ENCODE results near the gene ZNF175. TPM values are rescaled to one million over a fixed set of nuclear protein-coding genes. Genes with fewer than 3 reads are reported as not detected.

ZNF175 gene
- total RNA-seq, 1 donor from 2014 or later: 7.3 TPM

GRCh38 chr19:51586103-51586728 lies 15.1 kb downstream of the ZNF175 start:
- DNase-seq: no peak
- Histone ChIP-seq H3K4me3 (no peak overlapping the region), H3K4me1 (no peaks in the 10 kb centered on the region), H3K27ac (replicated peaks) (no peak overlapping the region), H3K9me3 (replicated peaks) (peaks cover 34% of the 10 kb centered on the region), H3K36me3 (peaks cover 74% of the 10 kb centered on the region), H3K27me3 (ENCODE audit: low read depth) (no peaks in the 10 kb centered on the region)
- intact Hi-C loops (cut with micrococcal nuclease): no loop called here
- TF ChIP-seq CTCF (IDR thresholded peaks at IDR 0.05; ENCODE audit: borderline replicate concordance): no peak

GRCh38 chr19:51586799-51587198 lies 15.7 kb downstream of the ZNF175 start:
- no peak overlapping the region for H3K4me3 ChIP-seq
- no peaks in the 10 kb centered on the region for H3K27me3 ChIP-seq (ENCODE audit: low read depth)
- H3K9me3 ChIP-seq (replicated peaks): peaks cover 34% of the 10 kb centered on the region
- no peak for DNase-seq
- H3K4me1 ChIP-seq: no peaks in the 10 kb centered on the region
- no peak overlapping the region for H3K27ac ChIP-seq (replicated peaks)
- intact Hi-C loops (cut with micrococcal nuclease): no loop called here
- H3K36me3 ChIP-seq: peaks cover 68% of the 10 kb centered on the region
- TF ChIP-seq CTCF (IDR thresholded peaks at IDR 0.05; ENCODE audit: borderline replicate concordance): no peak

- Histone ChIP-seq H3K27me3 (ENCODE audit: low read depth) (no peaks in the 10 kb centered on the region), H3K36me3 (peaks cover 61% of the 10 kb centered on the region), H3K4me1 (no peaks in the 10 kb centered on the region), H3K9me3 (replicated peaks) (peaks cover 34% of the 10 kb centered on the region), H3K4me3 (no peak overlapping the region), H3K27ac (replicated peaks) (no peak overlapping the region)
- intact Hi-C loops (cut with micrococcal nuclease): no loop called here
- no peak for DNase-seq
- no peak for TF ChIP-seq CTCF (IDR thresholded peaks at IDR 0.05; ENCODE audit: borderline replicate concordance)
Measured at GRCh38 chr19:51587264-51588191, 16.4 kb downstream of the ZNF175 start.

- TF ChIP-seq CTCF (IDR thresholded peaks at IDR 0.05; ENCODE audit: borderline replicate concordance): no peak
- no peaks in the 10 kb centered on the region for H3K27me3 ChIP-seq (ENCODE audit: low read depth)
- no peak for DNase-seq
- no peak overlapping the region for H3K27ac ChIP-seq (replicated peaks)
- peaks cover 41% of the 10 kb centered on the region for H3K36me3 ChIP-seq
- H3K4me3 ChIP-seq: no peak overlapping the region
- intact Hi-C loops (cut with micrococcal nuclease): no loop called here
- H3K9me3 ChIP-seq (replicated peaks): peaks cover 34% of the 10 kb centered on the region
- peaks cover 14% of the 10 kb centered on the region for H3K4me1 ChIP-seq
Measured at GRCh38 chr19:51589511-51589910, 18.4 kb downstream of the ZNF175 start.

GRCh38 chr19:51590441-51590840 lies 19.4 kb downstream of the ZNF175 start:
- Histone ChIP-seq H3K4me1 (peaks cover 22% of the 10 kb centered on the region), H3K36me3 (peaks cover 32% of the 10 kb centered on the region), H3K27me3 (ENCODE audit: low read depth) (no peaks in the 10 kb centered on the region), H3K4me3 (no peak overlapping the region), H3K27ac (replicated peaks) (no peak overlapping the region), H3K9me3 (replicated peaks) (peaks cover 30% of the 10 kb centered on the region)
- DNase-seq: no peak
- no peak for TF ChIP-seq CTCF (IDR thresholded peaks at IDR 0.05; ENCODE audit: borderline replicate concordance)
- intact Hi-C loops (cut with micrococcal nuclease): no loop called here
